MCF 10A (cell line): ENCODE data around the gene ASGR2. TPM values are rescaled to one million over a fixed set of nuclear protein-coding genes. Genes with fewer than 3 reads are reported as not detected.

Experiments
- BruUV-seq: library from RNA; stranded (reverse); fragments of 400-500 nt; replicated peaks from 2 replicates; lab custom pipeline; 2021; lab: Mats Ljungman, UMichigan
- CTCF ChIA-PET: fragments of 300-600 bp; sonication (Branson Sonifier 250); formaldehyde crosslinking; extraction: SDS; loops from one replicate; lab custom pipeline; 2021; ENCODE audit warnings: antibody characterized with exemption, inconsistent platforms; lab: Yijun Ruan, JAX
- POLR2A ChIA-PET: fragments of 300-600, 350-650 bp; sonication (Branson Sonifier 250); formaldehyde crosslinking; extraction: SDS; loops from one replicate; lab custom pipeline; 2020; ENCODE audit warnings: antibody characterized with exemption, inconsistent platforms; lab: Yijun Ruan, JAX
- DNase-seq: peaks from one replicate; pipeline ENCODE4 v3.0.0-alpha.2; 2018; ENCODE audit not compliant: unreplicated experiment
- H3K27ac Mint-ChIP-seq: one replicate; pipeline ENCODE4 v1.8.0; 2022; ENCODE audit warnings: mild to moderate bottlenecking, low read depth, mixed read lengths; ENCODE audit not compliant: unreplicated experiment
- H3K27me3 Mint-ChIP-seq: one replicate; pipeline ENCODE4 v1.8.0; 2022; ENCODE audit warnings: mixed read lengths; ENCODE audit not compliant: insufficient read depth, unreplicated experiment
- H3K36me3 Mint-ChIP-seq: one replicate; pipeline ENCODE4 v1.8.0; 2022; ENCODE audit warnings: mild to moderate bottlenecking, moderate library complexity, mixed read lengths; ENCODE audit not compliant: insufficient read depth, unreplicated experiment
- H3K4me1 Mint-ChIP-seq: one replicate; pipeline ENCODE4 v1.8.0; 2022; ENCODE audit warnings: mixed read lengths; ENCODE audit not compliant: insufficient read depth, unreplicated experiment
- H3K4me3 Mint-ChIP-seq: one replicate; pipeline ENCODE4 v1.8.0; 2022; ENCODE audit warnings: mild to moderate bottlenecking, moderate library complexity, mixed read lengths; ENCODE audit not compliant: unreplicated experiment
- H3K9me3 Mint-ChIP-seq: one replicate; pipeline ENCODE4 v1.8.0; 2022; ENCODE audit warnings: mixed read lengths; ENCODE audit not compliant: unreplicated experiment
- CTCF ChIP-seq: fragments of 200-600 bp; IDR thresholded peaks from one replicate; pipeline ENCODE4 v1.8.0; 2022; ENCODE audit warnings: antibody characterized with exemption, mild to moderate bottlenecking; ENCODE audit not compliant: unreplicated experiment
- intact Hi-C: fragments of 100-400 bp; cut with micrococcal nuclease; formaldehyde crosslinking; loops from 2 replicates; pipeline ENCODE4 v1.14.1; 2022
- total RNA-seq: library from RNA; stranded (reverse); gene quantifications from 2 replicates; pipeline ENCODE4 v1.2.3, GENCODE V29; 2022

The ASGR2 gene
- total RNA-seq, 1 experiment from 2014 or later, result not detected

- no peaks in the 10 kb centered on the region for H3K36me3 Mint-ChIP-seq
- H3K27ac Mint-ChIP-seq, result no peak overlapping the region
- no peak overlapping the region for H3K4me3 Mint-ChIP-seq
- CTCF ChIA-PET, result interaction anchor here (0.6 to 7.7 kb wide), 23 partner anchors 9 to 393 kb away, joined by 3 to 124 read pairs (median 5); partner anchors contain the start of gene SLC16A11
- H3K4me1 Mint-ChIP-seq, result no peaks in the 10 kb centered on the region
- TF ChIP-seq CTCF, result peak; percentile 68
- peaks cover 16% of the 10 kb centered on the region for H3K27me3 Mint-ChIP-seq
- POLR2A ChIA-PET, result interaction anchor here (0.7 to 2.6 kb wide), 6 partner anchors 13 to 101 kb away, joined by 3 to 10 read pairs (median 4); partner anchors contain the start of gene SLC16A13
- no peaks in the 10 kb centered on the region for H3K9me3 Mint-ChIP-seq
- BruUV-seq, result no TSS peak
- intact Hi-C loops, result loop anchor here (1.0 to 5.0 kb wide), 4 partner anchors 40 to 91 kb away; no protein-coding TSS in a partner anchor
- DNase-seq, result peak; percentile 69
Measured at GRCh38 chr17:7136266-7136877, 21.8 kb upstream of the ASGR2 start.

GRCh38 chr17:7133916-7134315, 19.3 kb upstream of the ASGR2 start:
- POLR2A ChIA-PET, result no interaction called here
- TF ChIP-seq CTCF, result no peak
- Mint-ChIP-seq H3K36me3 (no peaks in the 10 kb centered on the region), H3K27me3 (no peaks in the 10 kb centered on the region), H3K4me3 (no peak overlapping the region), H3K9me3 (no peaks in the 10 kb centered on the region), H3K27ac (no peak overlapping the region), H3K4me1 (no peaks in the 10 kb centered on the region)
- intact Hi-C loops, result no loop called here
- BruUV-seq, result no TSS peak
- CTCF ChIA-PET, result interaction anchor here (1.9 to 6.9 kb wide), 2 partner anchors 81 to 88 kb away, joined by 12 to 113 read pairs; no protein-coding TSS in a partner anchor
- DNase-seq, result no peak

GRCh38 chr17:7133424-7133823, 18.8 kb upstream of the ASGR2 start:
- H3K27me3 Mint-ChIP-seq, result no peaks in the 10 kb centered on the region
- no TSS peak for BruUV-seq
- DNase-seq, result no peak
- no peaks in the 10 kb centered on the region for H3K4me1 Mint-ChIP-seq
- ChIA-PET POLR2A (no interaction called here), CTCF (interaction anchor here (0.8 to 6.9 kb wide), 4 partner anchors 12 to 87 kb away, joined by 3 to 113 read pairs (median 8); no protein-coding TSS in a partner anchor)
- H3K36me3 Mint-ChIP-seq, result no peaks in the 10 kb centered on the region
- no peaks in the 10 kb centered on the region for H3K9me3 Mint-ChIP-seq
- intact Hi-C loops, result no loop called here
- no peak overlapping the region for H3K27ac Mint-ChIP-seq
- no peak overlapping the region for H3K4me3 Mint-ChIP-seq
- no peak for TF ChIP-seq CTCF

- Mint-ChIP-seq H3K27ac (no peak overlapping the region), H3K9me3 (no peaks in the 10 kb centered on the region), H3K27me3 (no peaks in the 10 kb centered on the region), H3K4me3 (no peak overlapping the region), H3K36me3 (no peaks in the 10 kb centered on the region), H3K4me1 (no peaks in the 10 kb centered on the region)
- ChIA-PET POLR2A (interaction anchor here (0.6 kb wide), 1 partner anchor 106 kb away, joined by 3 read pairs; no protein-coding TSS in a partner anchor), CTCF (interaction anchor here (0.9 to 6.9 kb wide), 5 partner anchors 45 to 86 kb away, joined by 5 to 113 read pairs (median 11); no protein-coding TSS in a partner anchor)
- DNase-seq, result no peak
- intact Hi-C loops, result no loop called here
- BruUV-seq, result no TSS peak
- TF ChIP-seq CTCF, result no peak
Measured at GRCh38 chr17:7132511-7133094, 18.0 kb upstream of the ASGR2 start.
